GM19395 (cell line): Measurements from ENCODE around the gene DHRS4.
"Not testable (repeated sequence)": the region's sequence is repeated elsewhere in the genome, so short reads cannot be mapped to it uniquely, and the experiment has no call there.

ENCODE experiments used
- ATAC-seq: cut with Tn5 transposase; IDR thresholded peaks from one replicate; pipeline ENCODE4 v1.9.1; 2021; ENCODE audit warnings: mild to moderate bottlenecking, moderate library complexity; ENCODE audit not compliant: unreplicated experiment

The DHRS4 gene

DNA sequence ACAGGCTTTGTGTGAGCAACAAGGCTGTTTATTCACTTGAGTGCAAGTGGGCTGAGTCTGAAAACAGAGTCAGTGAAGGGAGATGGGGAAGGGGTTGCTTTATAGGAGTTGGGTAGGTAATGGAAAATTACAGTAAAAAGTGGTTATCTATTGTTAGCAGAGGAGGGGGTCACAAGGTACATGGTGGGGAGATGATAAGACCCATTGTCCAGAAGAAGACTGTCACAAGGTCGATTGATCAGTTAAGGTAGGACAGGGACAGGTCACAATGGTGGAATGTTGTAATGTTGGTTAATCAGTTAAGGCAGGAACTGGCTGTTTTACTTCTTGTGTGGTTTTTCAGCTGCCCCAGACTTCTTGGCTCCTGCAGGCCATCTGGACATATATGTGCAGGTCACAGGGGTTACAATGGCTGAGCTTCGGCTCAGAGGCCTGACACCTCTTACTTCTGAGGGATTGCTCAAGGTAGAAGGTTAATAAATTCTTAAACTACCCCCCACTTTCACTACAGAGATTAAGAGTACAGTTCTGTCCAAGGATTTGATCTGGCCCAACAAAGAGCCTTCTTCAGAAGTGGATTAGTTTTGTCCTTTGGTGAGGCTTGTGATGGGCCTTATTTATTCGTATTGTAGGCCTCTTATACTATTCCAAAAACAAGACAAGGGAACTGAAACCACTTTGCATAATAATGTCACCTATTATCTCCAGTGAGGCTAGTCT is 13.8 kb upstream of the DHRS4 start:
- no peak for ATAC-seq

DNA sequence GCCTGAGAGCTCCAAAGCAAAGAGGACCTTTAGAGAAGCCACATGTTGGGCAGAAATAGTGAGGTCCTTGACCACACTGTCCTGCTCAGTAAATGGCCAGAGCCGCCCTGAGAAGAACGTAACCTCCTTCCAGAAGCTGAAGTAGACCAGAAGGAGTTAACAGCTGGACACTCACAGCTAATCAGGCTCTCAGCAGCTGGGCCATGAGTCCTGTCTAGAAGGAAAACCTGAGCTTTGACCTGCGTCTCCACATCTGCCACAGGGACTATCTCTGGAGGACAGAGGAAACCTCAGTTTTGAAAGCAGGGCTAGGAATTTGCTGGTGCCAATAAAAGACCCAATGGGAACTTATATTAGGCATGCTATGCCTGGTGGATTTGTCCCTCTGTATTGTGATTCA is 12.3 kb upstream of the DHRS4 start:
- no peak for ATAC-seq

DNA sequence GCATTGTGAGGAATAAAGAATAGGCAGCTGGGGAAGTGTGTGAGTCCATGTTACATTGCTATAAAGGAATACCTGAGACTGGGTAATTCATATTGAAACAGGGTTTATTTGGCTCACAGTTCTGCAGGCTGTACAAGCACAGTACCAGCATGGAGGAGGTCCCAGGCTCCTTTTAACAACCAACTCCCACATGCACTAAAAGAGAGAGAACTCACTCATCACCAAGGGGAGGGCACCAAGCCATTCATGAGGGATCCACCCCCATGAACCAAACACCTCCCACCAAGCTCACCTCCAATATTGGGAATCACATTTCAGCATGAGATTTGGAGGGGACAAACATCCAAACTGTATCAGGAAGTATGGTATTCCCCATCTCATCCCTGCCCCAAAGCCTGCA is 11.9 kb upstream of the DHRS4 start:
- no peak for ATAC-seq

DNA sequence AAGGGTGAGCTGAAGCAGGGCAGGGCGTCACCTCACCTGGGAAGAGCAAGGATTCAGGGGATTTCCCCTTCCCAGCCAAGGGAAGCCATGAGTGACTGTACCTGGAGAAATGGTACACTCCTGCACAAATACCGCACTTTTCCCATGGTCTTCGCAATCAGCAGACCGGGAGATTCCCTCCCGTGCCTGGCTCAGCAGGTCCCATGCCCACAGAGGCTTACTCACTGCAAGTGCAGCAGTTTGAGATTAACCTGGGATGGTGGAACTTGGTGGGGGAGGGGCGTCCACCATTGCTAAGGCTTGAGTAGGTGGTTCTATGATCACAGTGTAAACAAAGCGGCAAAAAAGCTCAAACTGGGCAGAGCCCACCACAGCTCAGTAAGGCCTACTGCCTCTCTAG is 11.0 kb upstream of the DHRS4 start:
- ATAC-seq = no peak

DNA sequence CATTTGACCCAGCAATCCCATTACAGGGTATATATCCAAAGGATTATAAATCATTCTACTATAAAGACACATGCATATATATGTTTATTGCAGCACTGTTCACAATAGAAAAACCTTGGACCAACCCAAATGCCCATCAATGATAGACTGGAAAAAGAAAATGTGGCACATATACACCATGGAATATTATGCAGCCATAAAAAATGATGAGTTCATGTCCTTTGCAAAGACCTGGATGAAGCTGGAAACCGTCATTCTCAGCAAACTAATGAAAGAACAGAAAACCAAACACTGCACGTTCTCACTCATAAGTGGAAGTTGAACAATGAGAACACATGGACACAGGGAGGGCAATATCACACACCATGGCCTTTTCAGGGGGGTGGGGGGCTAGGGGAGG is 4.5 kb upstream of the DHRS4 start:
- not testable (repeated sequence) for ATAC-seq

DNA sequence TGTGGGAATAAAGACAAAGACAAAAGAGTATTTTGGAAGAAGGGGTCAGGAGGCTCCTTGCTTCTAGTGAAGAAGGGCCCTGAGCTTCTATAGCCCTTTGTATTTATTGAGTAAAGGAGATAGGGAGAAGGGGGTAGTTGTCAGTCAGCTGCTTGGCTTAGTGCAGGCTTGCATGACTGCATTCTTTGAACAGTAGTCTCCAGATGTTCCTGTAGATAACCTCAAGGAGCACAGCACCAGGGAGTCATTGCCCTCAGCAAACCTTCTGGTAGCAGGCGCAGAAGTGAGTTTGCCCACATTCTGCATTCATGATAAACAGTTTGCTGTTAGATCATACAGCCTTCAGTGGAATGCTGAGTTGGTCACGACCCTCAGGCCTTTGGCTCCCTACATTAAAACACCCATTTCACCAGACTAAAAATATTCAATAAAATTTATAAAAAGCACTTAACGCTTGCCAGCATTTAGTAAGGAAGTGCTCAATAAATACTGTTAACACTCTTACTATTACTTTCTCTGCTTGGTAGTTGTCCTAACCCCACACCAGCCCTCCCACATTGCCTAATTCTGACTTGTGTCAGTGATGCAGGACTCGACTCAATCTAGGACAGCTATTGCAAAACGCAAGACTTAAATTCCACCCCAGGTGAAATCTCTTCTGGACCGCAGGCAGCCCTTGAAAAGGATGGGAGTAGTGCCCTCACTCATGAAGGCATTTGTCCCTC is 3.0 kb upstream of the DHRS4 start:
- ATAC-seq = no peak

DNA sequence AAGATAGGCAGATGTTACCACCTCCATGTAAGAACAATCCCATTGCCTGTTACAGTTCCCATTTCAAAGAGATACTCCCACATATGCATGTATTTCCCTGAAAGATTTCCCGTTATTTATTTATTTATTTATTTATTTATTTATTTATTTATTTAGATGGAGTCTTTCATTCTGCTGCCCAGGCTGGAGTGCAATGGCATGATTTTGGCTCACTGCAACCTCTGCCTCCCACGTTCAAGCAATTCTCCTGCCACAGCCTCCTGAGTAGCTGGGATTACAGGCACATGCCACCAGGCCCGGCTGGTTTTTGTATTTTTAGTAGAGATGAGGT is 2.5 kb upstream of the DHRS4 start:
- not testable (repeated sequence) for ATAC-seq

DNA sequence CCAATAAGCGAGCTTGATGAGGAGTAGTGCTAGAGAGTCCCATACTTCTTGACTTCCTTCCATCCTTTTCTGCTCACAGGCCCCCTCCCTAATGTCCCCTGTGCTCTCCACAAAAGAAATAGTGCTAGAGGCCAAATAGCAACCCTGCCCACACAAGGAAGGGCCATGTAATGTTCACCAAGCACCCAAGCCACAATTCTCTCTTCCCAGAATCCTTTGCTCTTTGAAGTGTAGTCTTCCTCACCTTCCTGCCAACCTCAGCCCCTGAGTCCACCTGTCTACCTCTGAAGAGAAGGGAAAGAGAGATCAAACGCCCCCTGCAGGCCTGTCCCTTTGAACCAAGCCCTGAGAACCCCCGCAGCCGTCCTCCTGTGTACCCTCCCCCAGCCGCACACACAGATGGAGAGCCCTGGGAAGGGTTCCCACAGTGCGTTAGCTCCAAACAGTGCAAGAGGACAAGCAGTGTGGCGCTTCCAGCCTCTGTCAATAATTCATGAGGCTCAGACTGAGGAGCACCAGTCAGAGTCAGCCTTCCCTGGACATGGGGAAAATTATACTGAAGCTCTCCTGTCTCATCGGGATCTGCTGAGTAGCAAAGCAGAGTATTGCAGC is 1.9 kb upstream of the DHRS4 start:
- ATAC-seq = no peak

DNA sequence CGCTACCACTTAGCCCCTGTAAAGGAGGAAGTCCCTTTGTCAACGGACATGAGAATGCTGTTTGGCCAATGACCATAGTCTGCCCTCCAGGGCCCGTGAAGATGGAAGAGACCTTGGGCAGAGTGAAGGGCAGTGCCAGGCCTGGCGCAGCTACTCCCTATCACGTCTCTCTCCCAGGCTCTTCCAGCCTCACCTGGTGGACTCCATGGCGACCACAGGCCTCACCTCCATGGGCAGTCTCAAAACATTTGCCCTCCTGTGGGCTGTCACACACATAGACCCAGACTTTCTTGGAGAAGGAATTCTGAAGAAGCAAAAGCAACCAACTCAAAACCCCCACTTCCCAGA is 480 bp upstream of the DHRS4 start:
- ATAC-seq = not testable (repeated sequence)

DNA sequence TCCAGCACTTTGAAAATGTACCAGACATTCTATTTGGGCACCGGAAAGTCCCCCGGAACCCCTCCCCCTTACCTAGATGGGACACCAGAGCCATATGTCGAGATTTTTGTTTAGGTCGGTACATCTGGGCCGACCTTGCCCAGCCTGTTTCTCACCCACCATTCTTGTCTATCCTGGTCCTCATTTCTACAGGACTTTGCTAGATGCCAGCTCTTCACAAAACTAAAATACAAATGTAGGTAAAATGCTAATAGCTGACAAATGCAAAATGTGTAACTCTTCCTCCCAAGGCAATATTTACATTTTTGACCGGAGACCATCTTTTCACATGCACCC is 677 bp downstream of the DHRS4 start:
- peak; percentile 39 for ATAC-seq

DNA sequence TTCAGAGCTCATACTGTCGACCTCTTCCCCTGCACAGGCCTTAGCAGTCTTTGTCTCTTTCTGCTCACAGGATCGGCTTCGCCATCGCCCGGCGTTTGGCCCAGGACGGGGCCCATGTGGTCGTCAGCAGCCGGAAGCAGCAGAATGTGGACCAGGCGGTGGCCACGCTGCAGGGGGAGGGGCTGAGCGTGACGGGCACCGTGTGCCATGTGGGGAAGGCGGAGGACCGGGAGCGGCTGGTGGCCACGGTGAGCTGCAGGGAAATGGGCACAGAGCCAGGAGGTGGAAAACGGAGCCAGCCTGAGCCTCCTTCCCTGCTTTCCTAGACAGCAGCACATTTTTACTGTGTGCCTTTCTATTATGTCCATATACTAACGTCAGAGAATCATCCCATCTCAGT is 1.4 kb downstream of the DHRS4 start:
- ATAC-seq = not testable (repeated sequence)

DNA sequence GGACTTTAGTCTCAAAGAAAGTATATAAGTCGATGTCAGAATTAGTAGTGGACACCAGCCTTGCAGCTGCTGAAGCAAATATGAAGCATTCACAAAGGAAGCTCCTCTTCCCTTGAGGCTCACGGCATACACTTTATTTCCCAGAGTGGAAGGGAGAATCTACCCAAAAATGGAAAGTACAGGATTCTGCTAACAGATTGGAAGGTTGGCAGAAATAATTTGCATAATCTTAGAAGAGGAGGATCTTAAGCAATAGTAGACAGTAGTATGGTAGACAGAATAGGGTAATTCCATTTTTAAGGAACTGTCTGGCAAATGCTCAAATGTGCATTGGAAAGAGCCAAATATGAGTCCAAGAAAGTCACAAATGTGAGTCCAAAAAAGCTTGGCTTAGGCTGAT is 2.2 kb downstream of the DHRS4 start:
- ATAC-seq = not testable (repeated sequence)

DNA sequence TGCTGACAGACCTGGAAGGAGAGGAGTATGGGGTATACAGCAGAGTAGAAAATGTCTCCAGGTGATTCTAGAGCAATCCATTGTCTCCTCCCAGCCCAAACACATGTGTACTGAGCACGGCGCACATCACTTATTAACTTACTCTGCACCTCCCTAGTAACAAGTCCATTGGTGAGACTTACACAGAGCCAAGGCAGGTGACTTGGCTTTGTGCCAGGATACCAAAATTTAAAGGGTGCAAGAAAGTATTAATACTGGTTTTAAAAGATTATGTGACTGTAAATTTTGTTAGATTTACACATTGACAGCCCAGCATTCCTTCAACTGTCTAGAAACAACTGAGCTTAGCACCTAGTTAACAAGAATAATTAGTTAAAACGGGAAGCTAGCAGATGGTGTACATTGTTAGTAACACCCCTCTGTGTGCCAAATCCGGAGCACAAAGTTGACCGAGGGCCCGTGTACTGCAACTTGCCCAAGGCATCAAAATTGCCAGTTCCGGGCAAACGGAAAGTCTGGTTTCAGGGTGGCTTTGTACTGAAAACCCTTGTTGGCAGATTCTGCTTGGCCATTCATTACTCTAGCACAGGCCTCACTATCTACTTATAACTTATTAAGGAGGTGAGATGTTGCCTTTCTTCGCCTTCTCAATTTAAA is 4.5 kb downstream of the DHRS4 start:
- ATAC-seq = not testable (repeated sequence)

DNA sequence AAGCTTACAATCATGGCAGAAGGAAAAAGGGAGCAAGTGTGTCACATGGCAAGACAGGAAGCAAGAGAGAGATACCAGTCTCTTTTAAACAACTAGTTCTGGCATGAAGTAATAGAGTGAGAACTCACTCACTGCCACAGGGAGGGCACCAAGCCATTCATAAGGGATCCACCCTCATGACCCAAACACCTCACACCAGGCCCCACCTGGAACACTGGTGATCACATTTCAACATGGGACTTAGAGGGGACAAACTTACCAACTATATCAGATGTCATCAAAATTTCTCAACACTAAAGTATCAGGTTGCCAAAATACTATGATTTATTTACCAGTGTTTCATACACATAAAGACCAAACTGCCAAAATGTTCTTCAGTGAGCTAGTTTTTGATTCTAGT is 7.3 kb downstream of the DHRS4 start:
- not testable (repeated sequence) for ATAC-seq

DNA sequence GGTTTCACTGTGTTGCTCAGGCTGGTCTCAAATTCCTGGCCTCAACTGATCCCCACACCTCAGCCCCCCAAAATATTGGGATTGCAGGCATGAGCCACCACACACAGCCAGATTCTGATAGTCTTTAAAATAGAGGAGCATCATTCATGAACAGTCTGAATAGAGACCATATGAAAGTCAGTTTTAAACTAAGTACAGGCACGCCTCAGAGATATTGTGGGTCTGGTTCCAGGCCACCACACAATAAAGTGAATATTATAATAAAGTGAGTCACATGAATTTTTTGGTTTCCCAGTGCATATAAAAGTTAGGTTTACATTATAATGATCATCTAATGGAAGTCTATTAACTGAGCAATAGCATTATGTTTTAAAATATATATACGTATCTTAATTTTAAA is 8.1 kb downstream of the DHRS4 start:
- ATAC-seq = not testable (repeated sequence)

DNA sequence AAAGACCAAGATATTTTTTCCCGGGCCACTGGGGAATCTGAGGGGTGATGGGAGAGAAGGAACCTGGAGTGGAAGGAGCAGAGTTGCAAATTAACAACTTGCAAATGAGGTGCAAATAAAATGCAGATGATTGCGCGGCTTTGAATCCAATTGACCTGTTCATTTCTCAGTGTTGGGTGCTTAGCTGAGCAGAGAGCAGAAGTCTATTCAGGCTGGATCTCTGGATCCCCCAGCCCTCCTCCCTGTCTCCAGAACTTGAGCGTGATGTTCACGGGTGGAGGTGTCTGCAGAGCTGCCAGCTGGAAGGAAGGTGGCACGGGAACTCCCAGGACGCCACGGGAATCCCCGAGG is 15.5 kb downstream of the DHRS4 start:
- peak; percentile 6 for ATAC-seq

DNA sequence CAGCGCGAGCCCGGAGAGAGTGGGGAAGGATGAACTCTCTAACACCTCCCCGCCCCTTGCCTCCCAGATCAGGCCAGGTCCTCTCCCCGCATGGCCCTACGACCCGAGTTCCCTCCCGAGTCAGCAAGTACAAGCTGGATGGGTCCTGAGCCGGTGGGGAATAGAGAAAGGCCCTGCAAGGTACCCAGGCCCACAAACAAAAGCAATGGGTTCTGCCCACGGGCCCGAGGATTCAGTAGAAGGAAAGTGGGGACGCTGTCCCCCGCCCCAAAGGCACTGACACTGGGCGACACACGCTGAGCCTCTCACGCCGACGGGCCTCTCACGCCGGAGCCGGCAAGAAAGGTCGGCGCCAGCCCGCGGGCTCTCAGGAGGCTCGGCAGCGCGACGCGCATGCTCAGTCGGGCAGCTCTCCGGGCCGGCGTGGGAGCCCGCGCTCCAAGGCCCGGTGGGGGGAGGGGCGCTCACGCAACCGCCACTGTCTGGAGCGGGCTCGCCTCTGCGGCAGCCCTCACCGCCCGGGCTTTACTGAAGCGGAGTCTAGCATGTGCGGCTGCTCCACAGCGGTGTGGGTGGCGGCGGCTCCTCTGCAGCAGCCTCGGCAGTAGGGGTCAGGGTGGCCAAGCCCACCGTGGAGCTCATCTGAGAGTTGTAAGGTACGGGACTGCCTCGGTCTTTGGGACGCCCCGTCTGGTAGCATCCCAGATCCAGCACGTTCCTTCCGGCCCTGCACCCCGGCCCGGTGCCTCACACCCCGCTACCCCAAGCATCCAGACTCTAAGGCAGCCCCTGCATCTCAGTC is 16.1 kb downstream of the DHRS4 start:
- ATAC-seq = peak; percentile 74

DNA sequence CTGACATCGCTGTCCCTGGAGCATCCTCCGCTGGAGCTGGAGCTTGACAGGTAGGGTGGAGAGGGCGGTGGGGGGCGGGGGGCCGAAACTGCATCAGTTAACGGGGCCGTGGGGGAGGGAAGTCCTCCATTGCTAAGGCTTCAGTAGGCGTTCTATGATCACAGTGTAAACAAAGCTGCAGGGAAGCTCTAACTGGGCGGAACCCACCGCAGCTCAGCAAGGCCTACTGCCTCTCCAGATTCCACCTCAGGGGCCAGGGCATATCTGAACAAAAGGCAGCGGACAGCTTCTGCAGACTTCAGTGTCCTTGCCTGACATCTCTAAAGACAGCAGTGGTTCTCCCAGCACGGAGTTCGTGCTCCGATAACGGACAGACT is 16.7 kb downstream of the DHRS4 start:
- ATAC-seq = not testable (repeated sequence)

DNA sequence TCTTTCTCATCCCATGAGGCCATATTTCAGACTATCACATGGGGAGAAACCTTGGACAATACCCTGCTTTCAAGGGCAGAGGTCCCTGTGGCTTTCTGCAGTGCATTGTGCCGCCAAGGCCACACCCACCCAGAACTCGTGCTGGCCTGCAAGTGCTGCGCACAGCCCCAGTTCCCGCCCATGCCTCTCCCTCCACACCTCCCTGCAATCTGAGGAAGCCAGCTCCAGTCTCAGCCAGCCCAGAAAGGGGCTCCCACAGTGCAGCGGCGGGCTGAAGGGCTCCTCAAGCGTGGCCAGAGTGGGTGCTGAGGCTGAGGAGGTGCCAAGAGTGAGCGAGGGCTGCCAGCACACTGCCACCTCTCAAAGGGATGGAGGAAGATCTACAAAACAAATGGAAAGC is 19.6 kb downstream of the DHRS4 start:
- ATAC-seq = not testable (repeated sequence)

DNA sequence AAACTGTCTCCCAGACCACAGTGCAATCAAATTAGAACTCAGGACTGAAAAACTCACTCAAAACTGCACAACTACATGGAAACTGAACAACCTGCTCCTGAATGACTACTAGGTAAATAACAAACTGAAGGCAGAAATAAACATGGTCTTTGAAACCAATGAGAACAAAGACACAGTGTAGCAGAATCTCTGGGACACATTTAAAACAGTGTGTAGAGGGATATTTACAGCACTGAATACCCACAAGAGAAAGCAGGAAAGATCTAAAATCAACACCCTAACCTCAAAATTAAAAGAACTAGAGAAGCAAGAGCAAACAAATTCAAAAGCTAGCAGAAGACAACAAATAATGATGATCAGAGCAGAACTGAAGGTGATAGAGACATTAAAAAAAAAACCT is 20.5 kb downstream of the DHRS4 start:
- not testable (repeated sequence) for ATAC-seq

DNA sequence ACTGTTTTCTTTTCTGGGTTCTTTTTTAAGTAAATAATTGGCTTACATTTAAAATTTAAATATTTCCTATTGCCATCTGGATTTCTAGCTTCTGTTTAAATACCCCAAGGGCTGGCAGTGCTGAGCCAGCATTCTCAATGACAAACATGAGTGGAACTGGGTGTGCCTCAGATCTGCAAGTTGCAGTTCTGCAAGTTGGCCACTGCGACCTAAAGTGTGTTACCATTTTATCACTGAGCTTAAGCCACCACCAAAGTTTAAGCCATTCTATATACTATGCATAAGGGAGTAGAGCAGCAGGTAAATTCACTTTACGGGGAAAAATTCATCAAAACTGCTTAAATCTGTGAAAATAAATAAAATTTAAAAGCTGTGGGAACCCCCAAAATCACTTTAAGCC is 23.6 kb downstream of the DHRS4 start:
- ATAC-seq = not testable (repeated sequence)
